ENCODE results near the gene ZNF84.

The ZNF84 gene

GRCh38 chr12:133061954-133062353, 24.6 kb downstream of the ZNF84 start:
- H3K36me3 ChIP-seq (ENCODE audit: control insufficient read depth in 2 of 2, insufficient read depth in 2 of 2, low read length in 2 of 2), result peaks cover 6 to 12% of the 10 kb centered on the region in 2 donors
- H3K4me3 ChIP-seq (ENCODE audit: low read length in 2 of 2), result peak overlapping the region in 1 of 2 donors; percentile 2
- no peak overlapping the region for H3K9ac ChIP-seq (ENCODE audit: low read depth in 1 of 2, low read length in 2 of 2)
- peaks cover 83 to 87% of the 10 kb centered on the region in 2 donors for H3K9me3 ChIP-seq (ENCODE audit: control insufficient read depth in 2 of 2, low read length in 2 of 2)
- no peaks in the 10 kb centered on the region for H3K4me1 ChIP-seq (ENCODE audit: control insufficient read depth in 2 of 2, insufficient read depth in 2 of 2, low read length in 2 of 2)
- no peaks in the 10 kb centered on the region for H3K27me3 ChIP-seq (ENCODE audit: control insufficient read depth in 2 of 2, insufficient read depth in 2 of 2, low read length in 2 of 2)
- no peak overlapping the region for H3K27ac ChIP-seq (ENCODE audit: low read depth in 2 of 2, low read length in 2 of 2)

- H3K27me3 ChIP-seq (ENCODE audit: control insufficient read depth in 2 of 2, insufficient read depth in 2 of 2, low read length in 2 of 2), result no peaks in the 10 kb centered on the region
- H3K4me1 ChIP-seq (ENCODE audit: control insufficient read depth in 2 of 2, insufficient read depth in 2 of 2, low read length in 2 of 2), result no peaks in the 10 kb centered on the region
- no peak overlapping the region for H3K9ac ChIP-seq (ENCODE audit: low read depth in 1 of 2, low read length in 2 of 2)
- H3K36me3 ChIP-seq (ENCODE audit: control insufficient read depth in 2 of 2, insufficient read depth in 2 of 2, low read length in 2 of 2), result peaks cover 0 to 2% of the 10 kb centered on the region in 2 donors
- peak overlapping the region in 1 of 2 donors; percentile 42 for H3K4me3 ChIP-seq (ENCODE audit: low read length in 2 of 2)
- H3K9me3 ChIP-seq (ENCODE audit: control insufficient read depth in 2 of 2, low read length in 2 of 2), result peaks cover 79 to 82% of the 10 kb centered on the region in 2 donors
- H3K27ac ChIP-seq (ENCODE audit: low read depth in 2 of 2, low read length in 2 of 2), result no peak overlapping the region
Observed at GRCh38 chr12:133063556-133063955, 26.2 kb downstream of the ZNF84 start.

- peaks cover 20 to 36% of the 10 kb centered on the region in 2 donors for H3K9me3 ChIP-seq (ENCODE audit: control insufficient read depth in 2 of 2, low read length in 2 of 2)
- H3K36me3 ChIP-seq (ENCODE audit: control insufficient read depth in 2 of 2, insufficient read depth in 2 of 2, low read length in 2 of 2), result no peaks in the 10 kb centered on the region
- no peak overlapping the region for H3K4me3 ChIP-seq (ENCODE audit: low read length in 2 of 2)
Observed at GRCh38 chr12:133073836-133074235, 36.5 kb downstream of the ZNF84 start.

GRCh38 chr12:133080026-133080367, 42.7 kb downstream of the ZNF84 start:
- Histone ChIP-seq H3K9ac (ENCODE audit: low read depth in 1 of 2, low read length in 2 of 2) (peak overlapping the region; percentile 90), H3K27ac (ENCODE audit: low read depth in 2 of 2, low read length in 2 of 2) (peak overlapping the region; percentile 99), H3K4me3 (ENCODE audit: low read length in 2 of 2) (peak overlapping the region; percentile 87 to 96), H3K36me3 (ENCODE audit: control insufficient read depth in 2 of 2, insufficient read depth in 2 of 2, low read length in 2 of 2) (peaks cover 22 to 31% of the 10 kb centered on the region in 2 donors), H3K27me3 (ENCODE audit: control insufficient read depth in 2 of 2, insufficient read depth in 2 of 2, low read length in 2 of 2) (no peaks in the 10 kb centered on the region), H3K4me1 (ENCODE audit: control insufficient read depth in 2 of 2, insufficient read depth in 2 of 2, low read length in 2 of 2) (peaks cover 0 to 11% of the 10 kb centered on the region in 2 donors), H3K9me3 (ENCODE audit: control insufficient read depth in 2 of 2, low read length in 2 of 2) (peaks cover 44 to 48% of the 10 kb centered on the region in 2 donors)

More at GRCh38 chr12:133073836-133074235, 36.5 kb downstream of the ZNF84 start:
- Histone ChIP-seq H3K27ac (ENCODE audit: low read depth in 2 of 2, low read length in 2 of 2) (no peak overlapping the region), H3K4me1 (ENCODE audit: control insufficient read depth in 2 of 2, insufficient read depth in 2 of 2, low read length in 2 of 2) (no peaks in the 10 kb centered on the region), H3K9ac (ENCODE audit: low read depth in 1 of 2, low read length in 2 of 2) (no peak overlapping the region), H3K27me3 (ENCODE audit: control insufficient read depth in 2 of 2, insufficient read depth in 2 of 2, low read length in 2 of 2) (no peaks in the 10 kb centered on the region)

GRCh38 chr12:133080368-133081158, 43.3 kb downstream of the ZNF84 start, which contains the start of gene ZNF140:
Gene ZNF140, plus strand, starts transcription at chr12:133080923. Its CDS starts 398 bp downstream, at chr12:133081321.
- peaks cover 27 to 37% of the 10 kb centered on the region in 2 donors for H3K36me3 ChIP-seq (ENCODE audit: control insufficient read depth in 2 of 2, insufficient read depth in 2 of 2, low read length in 2 of 2)
- peaks cover 0 to 11% of the 10 kb centered on the region in 2 donors for H3K4me1 ChIP-seq (ENCODE audit: control insufficient read depth in 2 of 2, insufficient read depth in 2 of 2, low read length in 2 of 2)
- peak within 1 kb of the TSS; percentile 90 for H3K9ac ChIP-seq (ENCODE audit: low read depth in 1 of 2, low read length in 2 of 2)
- peak within 1 kb of the TSS; percentile 99 for H3K27ac ChIP-seq (ENCODE audit: low read depth in 2 of 2, low read length in 2 of 2)
- peak within 1 kb of the TSS; percentile 87 to 96 for H3K4me3 ChIP-seq (ENCODE audit: low read length in 2 of 2)
- no peaks in the 10 kb centered on the region for H3K27me3 ChIP-seq (ENCODE audit: control insufficient read depth in 2 of 2, insufficient read depth in 2 of 2, low read length in 2 of 2)
- peaks cover 48 to 49% of the 10 kb centered on the region in 2 donors for H3K9me3 ChIP-seq (ENCODE audit: control insufficient read depth in 2 of 2, low read length in 2 of 2)

- H3K36me3 ChIP-seq (ENCODE audit: control insufficient read depth in 2 of 2, insufficient read depth in 2 of 2, low read length in 2 of 2), result peaks cover 34 to 44% of the 10 kb centered on the region in 2 donors
- H3K27me3 ChIP-seq (ENCODE audit: control insufficient read depth in 2 of 2, insufficient read depth in 2 of 2, low read length in 2 of 2), result no peaks in the 10 kb centered on the region
- H3K27ac ChIP-seq (ENCODE audit: low read depth in 2 of 2, low read length in 2 of 2), result peak overlapping the region; percentile 99
- H3K9me3 ChIP-seq (ENCODE audit: control insufficient read depth in 2 of 2, low read length in 2 of 2), result peaks cover 55 to 56% of the 10 kb centered on the region in 2 donors
- peak overlapping the region; percentile 90 for H3K9ac ChIP-seq (ENCODE audit: low read depth in 1 of 2, low read length in 2 of 2)
- H3K4me1 ChIP-seq (ENCODE audit: control insufficient read depth in 2 of 2, insufficient read depth in 2 of 2, low read length in 2 of 2), result peaks cover 0 to 11% of the 10 kb centered on the region in 2 donors
- H3K4me3 ChIP-seq (ENCODE audit: low read length in 2 of 2), result peak overlapping the region; percentile 87 to 96
Observed at GRCh38 chr12:133081159-133081780, 44.0 kb downstream of the ZNF84 start.

GRCh38 chr12:133083345-133083744, 46.0 kb downstream of the ZNF84 start:
- no peak overlapping the region for H3K27ac ChIP-seq (ENCODE audit: low read depth in 2 of 2, low read length in 2 of 2)
- peak overlapping the region in 1 of 2 donors; percentile 32 for H3K4me3 ChIP-seq (ENCODE audit: low read length in 2 of 2)
- no peaks in the 10 kb centered on the region for H3K27me3 ChIP-seq (ENCODE audit: control insufficient read depth in 2 of 2, insufficient read depth in 2 of 2, low read length in 2 of 2)
- peaks cover 0 to 11% of the 10 kb centered on the region in 2 donors for H3K4me1 ChIP-seq (ENCODE audit: control insufficient read depth in 2 of 2, insufficient read depth in 2 of 2, low read length in 2 of 2)
- H3K9ac ChIP-seq (ENCODE audit: low read depth in 1 of 2, low read length in 2 of 2), result no peak overlapping the region
- peaks cover 47 to 60% of the 10 kb centered on the region in 2 donors for H3K36me3 ChIP-seq (ENCODE audit: control insufficient read depth in 2 of 2, insufficient read depth in 2 of 2, low read length in 2 of 2)
- H3K9me3 ChIP-seq (ENCODE audit: control insufficient read depth in 2 of 2, low read length in 2 of 2), result peaks cover 53 to 62% of the 10 kb centered on the region in 2 donors

- Histone ChIP-seq H3K27ac (ENCODE audit: low read depth in 2 of 2, low read length in 2 of 2) (no peak overlapping the region), H3K4me1 (ENCODE audit: control insufficient read depth in 2 of 2, insufficient read depth in 2 of 2, low read length in 2 of 2) (no peaks in the 10 kb centered on the region), H3K36me3 (ENCODE audit: control insufficient read depth in 2 of 2, insufficient read depth in 2 of 2, low read length in 2 of 2) (peaks cover 39 to 55% of the 10 kb centered on the region in 2 donors), H3K9ac (ENCODE audit: low read depth in 1 of 2, low read length in 2 of 2) (no peak overlapping the region), H3K27me3 (ENCODE audit: control insufficient read depth in 2 of 2, insufficient read depth in 2 of 2, low read length in 2 of 2) (no peaks in the 10 kb centered on the region), H3K4me3 (ENCODE audit: low read length in 2 of 2) (peak overlapping the region in 1 of 2 donors; percentile 11), H3K9me3 (ENCODE audit: control insufficient read depth in 2 of 2, low read length in 2 of 2) (peaks cover 73 to 83% of the 10 kb centered on the region in 2 donors)
Observed at GRCh38 chr12:133105620-133106019, 68.3 kb downstream of the ZNF84 start.

GRCh38 chr12:133106253-133106652, 68.9 kb downstream of the ZNF84 start:
- Histone ChIP-seq H3K9me3 (ENCODE audit: control insufficient read depth in 2 of 2, low read length in 2 of 2) (peaks cover 69 to 80% of the 10 kb centered on the region in 2 donors), H3K9ac (ENCODE audit: low read depth in 1 of 2, low read length in 2 of 2) (no peak overlapping the region), H3K27me3 (ENCODE audit: control insufficient read depth in 2 of 2, insufficient read depth in 2 of 2, low read length in 2 of 2) (no peaks in the 10 kb centered on the region), H3K36me3 (ENCODE audit: control insufficient read depth in 2 of 2, insufficient read depth in 2 of 2, low read length in 2 of 2) (peaks cover 32 to 49% of the 10 kb centered on the region in 2 donors), H3K4me3 (ENCODE audit: low read length in 2 of 2) (peak overlapping the region in 1 of 2 donors; percentile 39), H3K4me1 (ENCODE audit: control insufficient read depth in 2 of 2, insufficient read depth in 2 of 2, low read length in 2 of 2) (no peaks in the 10 kb centered on the region), H3K27ac (ENCODE audit: low read depth in 2 of 2, low read length in 2 of 2) (no peak overlapping the region)

GRCh38 chr12:133107121-133107520, 69.8 kb downstream of the ZNF84 start:
- peaks cover 25 to 42% of the 10 kb centered on the region in 2 donors for H3K36me3 ChIP-seq (ENCODE audit: control insufficient read depth in 2 of 2, insufficient read depth in 2 of 2, low read length in 2 of 2)
- no peak overlapping the region for H3K27ac ChIP-seq (ENCODE audit: low read depth in 2 of 2, low read length in 2 of 2)
- peaks cover 66 to 77% of the 10 kb centered on the region in 2 donors for H3K9me3 ChIP-seq (ENCODE audit: control insufficient read depth in 2 of 2, low read length in 2 of 2)
- peak overlapping the region in 1 of 2 donors; percentile 39 for H3K4me3 ChIP-seq (ENCODE audit: low read length in 2 of 2)
- H3K27me3 ChIP-seq (ENCODE audit: control insufficient read depth in 2 of 2, insufficient read depth in 2 of 2, low read length in 2 of 2), result no peaks in the 10 kb centered on the region
- no peak overlapping the region for H3K9ac ChIP-seq (ENCODE audit: low read depth in 1 of 2, low read length in 2 of 2)
- no peaks in the 10 kb centered on the region for H3K4me1 ChIP-seq (ENCODE audit: control insufficient read depth in 2 of 2, insufficient read depth in 2 of 2, low read length in 2 of 2)
